Fibroblast of the aortic adventitia (primary cell): ENCODE measurements around the gene LILRA6. TPM values are rescaled to one million over a fixed set of nuclear protein-coding genes. Genes with fewer than 3 reads are reported as not detected.
"Not testable (repeated sequence)": the region's sequence is repeated elsewhere in the genome, so short reads cannot be mapped to it uniquely, and the experiment has no call there.

ENCODE experiments used
- DNase-seq: peaks from one replicate; pipeline ENCODE4 v3.0.0-alpha.2; 2010; ENCODE audit warnings: low read depth
- H3K4me3 ChIP-seq: 2 replicates; pipeline ENCODE4 v1.5.1; 2011; ENCODE audit warnings: low read depth, mild to moderate bottlenecking, control low read depth, low read length, moderate library complexity
- CTCF ChIP-seq: IDR thresholded peaks from 2 replicates; pipeline ENCODE4 v1.5.1; 2011; ENCODE audit warnings: mild to moderate bottlenecking, low read length, control low read depth, inconsistent platforms; ENCODE audit not compliant: insufficient read depth
- total RNA-seq: library from RNA; depleted of rRNA; stranded (reverse); fragments of >200 nt; gene quantifications from 2 replicates; pipeline ENCODE4 v1.2.3, GENCODE V29; 2012; ENCODE audit warnings: low replicate concordance

The LILRA6 gene
- not detected in 2 replicates for total RNA-seq

GRCh38 chr19:54242646-54243045 lies at the start of gene LILRA6:
Gene LILRA6 (minus strand): TSS chr19:54242790.
- not testable (repeated sequence) for DNase-seq, H3K4me3 ChIP-seq

GRCh38 chr19:54289160-54289559 lies 46.6 kb upstream of the LILRA6 start:
- H3K4me3 ChIP-seq = not testable (repeated sequence)

GRCh38 chr19:54287456-54287855 lies 44.9 kb upstream of the LILRA6 start:
- no peak overlapping the region for H3K4me3 ChIP-seq
- no peak for TF ChIP-seq CTCF
- peak; percentile 11 for DNase-seq

More at GRCh38 chr19:54289160-54289559, 46.6 kb upstream of the LILRA6 start:
- not testable (repeated sequence) for DNase-seq

GRCh38 chr19:54286283-54286682 lies 43.7 kb upstream of the LILRA6 start:
- not testable (repeated sequence) for DNase-seq, H3K4me3 ChIP-seq

- not testable (repeated sequence) for DNase-seq, H3K4me3 ChIP-seq
Measured at GRCh38 chr19:54285427-54286056, 43.0 kb upstream of the LILRA6 start.

- TF ChIP-seq CTCF = no peak
- DNase-seq = no peak
- H3K4me3 ChIP-seq = no peak overlapping the region
Measured at GRCh38 chr19:54282686-54283470, 40.3 kb upstream of the LILRA6 start.

- DNase-seq, H3K4me3 ChIP-seq: not testable (repeated sequence)
Measured at GRCh38 chr19:54281729-54282075, 39.1 kb upstream of the LILRA6 start.

GRCh38 chr19:54281007-54281728 lies 38.6 kb upstream of the LILRA6 start, which contains the start of gene LILRB2:
Gene LILRB2 (minus strand): TSS chr19:54281110. CDS start chr19:54280496, 614 bp downstream.
- no peak within 1 kb of the TSS for H3K4me3 ChIP-seq
- TF ChIP-seq CTCF = no peak
- DNase-seq = no peak

GRCh38 chr19:54280441-54280840 lies 37.9 kb upstream of the LILRA6 start:
- not testable (repeated sequence) for DNase-seq, H3K4me3 ChIP-seq

GRCh38 chr19:54280025-54280424 lies 37.4 kb upstream of the LILRA6 start:
- not testable (repeated sequence) for DNase-seq, H3K4me3 ChIP-seq
